MV-4-11 (cell line): Measurements from ENCODE around the gene S100A12.

Experiments used
- DNase-seq: peaks from one replicate; lab custom pipeline; 2025; lab: John Stamatoyannopoulos, UW

S100A12 gene

GRCh38 chr1:153368495-153368894, 6.9 kb downstream of the S100A12 start:
- peak; percentile 70 for DNase-seq

- no peak for DNase-seq
Measured at GRCh38 chr1:153367090-153367489, 8.3 kb downstream of the S100A12 start.

GRCh38 chr1:153366261-153366660, 9.2 kb downstream of the S100A12 start:
- DNase-seq: no peak

- DNase-seq: no peak
Measured at GRCh38 chr1:153365696-153366095, 9.7 kb downstream of the S100A12 start.

- peak; percentile 71 for DNase-seq
Measured at GRCh38 chr1:153364766-153365666, 10.4 kb downstream of the S100A12 start.

- DNase-seq: no peak
Measured at GRCh38 chr1:153364156-153364555, 11.3 kb downstream of the S100A12 start.

- DNase-seq: no peak
Measured at GRCh38 chr1:153363641-153364040, 11.8 kb downstream of the S100A12 start.

GRCh38 chr1:153362187-153362775, 13.1 kb downstream of the S100A12 start:
- no peak for DNase-seq

- DNase-seq: no peak
Measured at GRCh38 chr1:153361480-153362109, 13.8 kb downstream of the S100A12 start.

- DNase-seq: no peak
Measured at GRCh38 chr1:153360592-153361479, 14.6 kb downstream of the S100A12 start.

GRCh38 chr1:153360190-153360589, 15.2 kb downstream of the S100A12 start:
- peak; percentile 12 for DNase-seq

GRCh38 chr1:153359241-153359640, 16.2 kb downstream of the S100A12 start:
- DNase-seq: no peak

- DNase-seq: no peak
Measured at GRCh38 chr1:153358691-153358975, 16.8 kb downstream of the S100A12 start.

- DNase-seq: peak; percentile 9
Measured at GRCh38 chr1:153357853-153358690, 17.3 kb downstream of the S100A12 start, which contains the start of gene S100A9. Gene S100A9 (plus strand): TSS chr1:153357854. CDS start chr1:153358284, 430 bp downstream.

GRCh38 chr1:153357076-153357852, 18.2 kb downstream of the S100A12 start:
- DNase-seq: peak; percentile 63

- DNase-seq: no peak
Measured at GRCh38 chr1:153356392-153357075, 18.9 kb downstream of the S100A12 start.

- DNase-seq: peak; percentile 78
Measured at GRCh38 chr1:153355445-153356071, 19.9 kb downstream of the S100A12 start.

GRCh38 chr1:153354515-153355193, 20.8 kb downstream of the S100A12 start:
- DNase-seq: no peak
